H1 (cell line): ENCODE results near the gene BMI1.

Experiments
- ATF3 ChIP-seq: IDR thresholded peaks from 2 replicates; pipeline ENCODE4 v1.6.1; 2011; ENCODE audit warnings: low read depth, mild to moderate bottlenecking, low read length; ENCODE audit not compliant: insufficient read depth
- CHD1 ChIP-seq: IDR thresholded peaks from 2 replicates; pipeline ENCODE4 v1.6.1; 2012; ENCODE audit warnings: low read depth, low read length, improper control_type of control experiment
- CTCF ChIP-seq, 3 experiments: IDR thresholded peaks; 1 replicate in 2 of 3; 2 replicates in 1 of 3; pipeline versions ENCODE4 v1.5.1 to v1.6.1; 2011; ENCODE audit warnings: low read length in 3 of 3, mild to moderate bottlenecking in 3 of 3, inconsistent platforms in 2 of 3, low read depth in 1 of 3, moderate library complexity in 1 of 3; ENCODE audit not compliant: insufficient read depth in 1 of 3; ENCODE audit errors: control extremely low read depth in 1 of 3
- EZH2 ChIP-seq: fragments of 200-600 bp; sonication (generic); IDR thresholded peaks from 2 replicates; pipeline ENCODE4 v1.7.1; 2012; ENCODE audit warnings: low read depth, mild to moderate bottlenecking, moderate library complexity, low read length, inconsistent platforms; ENCODE audit not compliant: severe bottlenecking
- GTF2F1 ChIP-seq: IDR thresholded peaks from 2 replicates; pipeline ENCODE4 v1.6.1; 2012; ENCODE audit warnings: low read depth, low read length, improper control_type of control experiment, borderline replicate concordance
- HDAC2 ChIP-seq, 2 experiments: fragments of 300-600 bp in 1 of 2; sonication (generic) in 1 of 2; IDR thresholded peaks; 2 replicates each; pipeline ENCODE4 v1.6.1; 2011 to 2012; ENCODE audit warnings: low read depth in 2 of 2, low read length in 2 of 2, mild to moderate bottlenecking in 2 of 2, moderate library complexity in 2 of 2, borderline replicate concordance in 1 of 2, inconsistent platforms in 1 of 2
- MAX ChIP-seq: IDR thresholded peaks from 2 replicates; pipeline ENCODE4 v1.6.1; 2012; ENCODE audit warnings: inconsistent platforms
- POLR2A ChIP-seq, 2 experiments: IDR thresholded peaks; 1 replicate in 1 of 2; 2 replicates in 1 of 2; pipeline ENCODE4 v1.6.1; 2011; ENCODE audit warnings: low read depth in 2 of 2, low read length in 2 of 2, mild to moderate bottlenecking in 2 of 2; ENCODE audit errors: control extremely low read depth in 1 of 2
- POLR2AphosphoS5 ChIP-seq: IDR thresholded peaks from 2 replicates; pipeline ENCODE4 v1.6.1; 2011; ENCODE audit warnings: low read depth, low read length
- RNF2 ChIP-seq: fragments of 200-900, 300-1000 bp; sonication (generic); IDR thresholded peaks from 2 replicates; pipeline ENCODE4 v1.7.1; 2016; ENCODE audit warnings: borderline replicate concordance, low read depth, mild to moderate bottlenecking, antibody characterized with exemption, low read length; ENCODE audit not compliant: poor library complexity, severe bottlenecking; ENCODE audit errors: missing control alignments
- ZNF274 ChIP-seq: IDR thresholded peaks from 2 replicates; pipeline ENCODE4 v1.7.0; 2012; ENCODE audit warnings: low read length, borderline replicate concordance; ENCODE audit errors: extremely low read depth

DNA sequence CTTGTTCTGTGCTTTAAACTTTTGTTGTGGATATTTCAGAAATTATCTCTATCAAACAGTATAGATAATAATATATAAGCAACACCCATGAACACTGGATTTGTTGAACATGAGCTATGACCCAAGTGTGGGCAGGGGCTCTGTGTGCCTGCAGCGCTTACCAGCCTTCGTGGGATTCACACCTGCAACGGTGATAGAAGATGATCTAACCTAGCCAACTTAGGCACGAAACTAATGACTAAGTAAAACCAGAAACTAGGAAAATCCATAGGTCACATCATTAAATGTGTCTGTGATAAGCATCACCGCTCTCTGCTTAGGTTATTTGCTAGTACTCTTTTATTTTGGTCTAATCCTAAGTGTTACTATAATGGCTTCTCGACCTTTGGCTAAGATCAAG is 42.4 kb downstream of the BMI1 start:
- TF ChIP-seq ATF3 (no peak), CTCF (IDR thresholded peaks at IDR 0.05; ENCODE audit: control extremely low read depth in 1 of 3, insufficient read depth in 1 of 3, low read depth in 1 of 3, low read length in 3 of 3) (no peak), EZH2 (no peak), POLR2A (IDR thresholded peaks at IDR 0.05; ENCODE audit: control extremely low read depth in 1 of 2, low read depth in 2 of 2, low read length in 2 of 2) (no peak), HDAC2 (IDR thresholded peaks at IDR 0.05; ENCODE audit: borderline replicate concordance in 1 of 2, low read depth in 2 of 2, low read length in 2 of 2) (no peak), GTF2F1 (no peak), MAX (no peak), CHD1 (no peak), POLR2AphosphoS5 (no peak), RNF2 (no peak), ZNF274 (no peak)
